NCI-H345 (cell line): Measurements from ENCODE around the gene RECK.
"Not testable (repeated sequence)": the region's sequence is repeated elsewhere in the genome, so short reads cannot be mapped to it uniquely, and the experiment has no call there.

Source experiments
- DNase-seq: peaks from one replicate; lab custom pipeline; 2025; lab: John Stamatoyannopoulos, UW

The RECK gene

GRCh38 chr9:36156116-36156515 is 119.4 kb downstream of the RECK start:
- no peak for DNase-seq

DNA sequence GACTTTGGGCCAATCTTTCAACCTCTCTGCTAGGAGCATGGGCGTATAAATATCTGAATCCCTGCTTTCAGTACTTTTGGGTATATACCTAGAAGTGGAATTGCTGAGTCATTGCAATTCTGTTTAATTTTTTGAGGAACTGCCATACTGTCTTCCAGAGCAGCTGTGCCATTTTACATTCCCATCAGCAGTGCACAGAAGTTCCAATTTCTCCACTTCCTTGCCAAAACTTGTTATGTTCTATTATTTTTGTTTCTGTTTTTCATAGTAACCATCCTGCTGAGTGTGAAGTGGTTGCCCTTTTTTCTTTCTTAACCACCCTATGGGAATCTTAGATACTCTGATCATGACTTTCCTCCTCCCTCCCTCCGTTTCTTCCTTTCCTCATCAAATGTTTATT is 121.4 kb downstream of the RECK start:
- no peak for DNase-seq

GRCh38 chr9:36158917-36159316 is 122.2 kb downstream of the RECK start:
- DNase-seq, result no peak

DNA sequence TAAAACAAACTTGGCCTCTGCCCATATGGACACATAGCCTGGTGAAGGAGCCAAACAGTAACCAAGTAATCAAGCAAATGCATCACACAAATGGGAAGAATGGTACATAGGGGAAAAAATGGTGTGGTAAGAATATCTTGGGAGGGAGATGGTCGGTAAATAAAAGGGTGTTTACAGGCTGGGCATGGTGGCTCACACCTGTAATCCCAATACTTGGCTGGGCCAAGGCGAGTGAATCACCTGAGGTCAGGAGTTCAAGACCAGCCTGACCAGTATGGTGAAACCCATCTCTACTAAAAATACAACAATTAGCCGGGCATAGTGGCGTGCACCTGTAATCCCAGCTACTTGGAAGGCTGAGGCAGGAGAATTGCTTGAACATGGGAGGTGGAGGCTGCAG is 122.8 kb downstream of the RECK start:
- not testable (repeated sequence) for DNase-seq

DNA sequence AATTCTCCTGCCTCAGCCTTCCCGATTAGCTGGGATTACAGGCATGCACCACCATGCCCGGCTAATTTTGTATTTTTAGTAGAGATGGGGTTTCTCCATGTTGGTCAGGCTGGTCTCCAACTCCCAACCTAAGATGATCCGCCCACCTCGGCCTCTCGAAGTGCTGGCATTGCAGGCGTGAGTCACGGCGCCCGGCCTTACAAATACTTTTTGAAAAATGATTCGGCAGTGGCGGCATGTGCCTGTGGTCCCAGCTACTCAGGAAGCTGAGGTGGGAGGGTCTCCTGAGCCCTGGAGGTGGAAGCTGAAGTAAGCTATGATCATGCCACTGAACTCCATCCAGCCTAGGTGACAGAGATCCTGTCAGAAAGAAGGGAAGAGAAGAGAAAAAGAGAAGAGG is 123.4 kb downstream of the RECK start:
- not testable (repeated sequence) for DNase-seq

DNA sequence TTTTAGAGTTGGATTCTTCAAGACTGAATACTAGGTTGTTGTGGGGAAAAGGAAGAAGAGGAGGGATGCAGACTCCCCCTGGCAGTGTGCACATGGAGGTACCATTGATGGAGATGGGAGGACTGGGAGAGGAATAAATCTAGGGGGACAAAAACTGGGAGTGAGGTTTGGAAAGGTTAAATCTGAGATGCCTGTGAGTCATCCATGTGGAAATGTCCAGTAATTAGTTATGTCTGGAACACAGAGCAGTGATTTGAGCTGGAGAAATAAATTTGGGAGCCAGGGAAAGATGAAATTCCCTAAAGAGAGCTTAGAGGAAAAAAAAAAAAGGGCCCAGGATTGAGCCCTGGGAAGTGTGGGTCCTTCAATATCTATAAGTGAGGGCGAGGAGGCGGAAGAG is 124.5 kb downstream of the RECK start:
- no peak for DNase-seq

- no peak for DNase-seq
Observed at GRCh38 chr9:36162211-36162738, 125.6 kb downstream of the RECK start.

- no peak for DNase-seq
Observed at GRCh38 chr9:36163049-36163785, 126.5 kb downstream of the RECK start.

DNA sequence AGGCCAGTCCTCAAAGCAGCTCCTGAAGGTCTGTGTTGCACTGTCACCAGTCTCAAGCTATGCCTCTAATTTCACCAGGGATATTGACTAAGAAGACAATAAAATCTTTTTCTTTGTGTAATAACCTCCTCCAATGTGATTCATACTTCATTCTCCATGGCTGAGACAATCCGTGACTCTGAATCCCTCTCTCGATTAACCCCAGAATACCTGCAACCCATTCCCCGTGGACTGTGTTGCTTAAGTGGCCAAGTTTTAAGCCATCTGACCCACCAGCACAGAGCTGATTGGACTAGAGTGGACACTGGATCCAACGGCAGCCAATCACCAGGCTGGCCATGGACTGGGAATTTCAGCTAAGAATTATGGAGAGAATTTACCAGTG is 127.1 kb downstream of the RECK start:
- no peak for DNase-seq

- DNase-seq, result no peak
Observed at GRCh38 chr9:36164372-36164771, 127.7 kb downstream of the RECK start.

- DNase-seq, result no peak
Observed at GRCh38 chr9:36164989-36165388, 128.3 kb downstream of the RECK start.

DNA sequence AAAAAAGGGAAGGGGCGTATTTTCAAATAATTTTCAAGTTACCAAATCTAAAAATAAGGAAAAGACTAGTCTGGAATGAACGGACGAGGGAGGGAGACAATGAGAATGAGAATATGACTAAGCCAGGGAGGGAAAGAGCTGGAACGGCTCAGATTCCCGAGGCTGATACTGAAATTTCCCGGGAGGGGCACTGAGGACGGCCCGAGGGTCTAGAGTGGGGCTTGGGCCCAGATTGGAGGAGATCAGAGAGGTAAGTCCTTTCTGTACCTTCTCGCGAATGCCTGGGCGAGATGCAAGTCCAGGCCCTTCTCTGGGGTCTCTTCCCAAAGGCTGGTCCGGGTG is 129.1 kb downstream of the RECK start:
- no peak for DNase-seq

DNA sequence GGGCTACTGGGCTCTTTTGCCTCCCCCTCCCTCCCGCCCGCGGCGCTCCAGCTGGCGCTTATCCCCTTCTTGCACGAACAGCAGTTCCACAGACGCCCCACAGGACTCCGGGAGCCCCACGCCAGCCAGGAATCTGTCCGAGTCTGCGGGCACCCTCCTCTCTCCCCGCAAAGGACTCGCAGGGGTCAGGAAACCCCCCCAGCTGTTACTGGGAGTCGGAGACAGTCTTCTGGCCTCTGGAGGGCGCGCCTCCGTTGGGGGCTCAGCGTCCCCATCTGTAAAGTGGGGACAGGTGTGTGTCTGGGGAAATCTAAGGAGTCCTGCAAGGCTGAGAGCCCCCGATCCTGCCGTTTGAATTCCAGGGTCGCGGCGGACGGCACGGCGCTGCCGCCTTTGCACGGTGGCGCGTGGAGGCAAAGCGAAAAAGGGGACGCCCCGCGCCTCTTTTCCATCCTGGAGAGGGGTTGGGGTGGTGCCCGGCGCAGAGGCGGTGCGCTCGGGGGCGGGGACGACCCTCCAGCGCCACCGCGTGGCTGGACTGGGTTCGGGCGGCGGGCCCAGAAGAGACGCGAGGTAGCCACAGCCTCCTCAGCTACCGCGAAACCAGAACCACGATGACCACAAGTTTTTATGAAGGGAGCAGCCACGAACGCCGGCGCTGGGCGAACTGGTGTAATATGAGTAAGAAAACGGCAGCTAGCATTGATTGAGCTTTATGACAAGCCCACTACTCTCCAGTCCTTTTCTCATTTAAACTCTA is 129.6 kb downstream of the RECK start:
- peak; percentile 57 for DNase-seq

GRCh38 chr9:36169166-36169565 is 132.5 kb downstream of the RECK start, which contains the start of gene CCIN:
Gene CCIN (plus strand): TSS chr9:36169388. CDS start chr9:36169503, 115 bp downstream.
- DNase-seq, result no peak

- DNase-seq, result no peak
Observed at GRCh38 chr9:36169708-36170107, 133.0 kb downstream of the RECK start.

GRCh38 chr9:36170531-36170930 is 133.8 kb downstream of the RECK start:
- DNase-seq, result no peak

DNA sequence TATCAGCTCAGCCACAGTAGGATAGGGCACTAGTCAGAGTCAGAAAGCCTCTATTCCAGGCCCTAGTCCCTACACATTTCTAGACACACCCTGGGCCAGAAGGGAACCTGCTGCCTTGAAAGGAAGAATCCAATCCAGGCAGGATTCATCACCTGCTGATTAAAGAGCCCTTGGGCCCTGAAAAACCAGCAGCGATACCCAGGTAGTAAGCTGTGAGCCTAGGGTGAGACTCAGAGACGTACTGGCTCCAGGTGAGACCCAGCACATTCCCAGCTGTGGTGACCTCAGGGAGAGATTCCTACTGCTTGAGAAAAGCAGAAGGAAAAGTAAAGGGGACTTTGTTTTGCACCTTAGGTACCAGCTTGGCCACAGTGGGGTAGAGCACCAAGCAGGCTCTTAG is 137.1 kb downstream of the RECK start:
- no peak for DNase-seq
